ENCODE data around the gene RTN3. TPM values are rescaled to one million over a fixed set of nuclear protein-coding genes. Genes with fewer than 3 reads are reported as not detected.

RTN3 gene
- total and polyA plus RNA-seq, 9 of the 15 experiments (the other 6 are each of a cell fraction or from before 2014, with no cell fraction given) = 41.6 to 169 (median 93.5) TPM

- no peak; the same call in 1 of the 2 replicates for TF ChIP-seq ELF4 (CRISPR knock-in tag; IDR thresholded peaks at IDR 0.05)
- no peak; the same call in 1 of the 2 replicates for TF ChIP-seq GABPA (tag; conservative IDR thresholded peaks at IDR 0.05; ENCODE audit: low read depth)
- TF ChIP-seq ZNF398 (CRISPR knock-in tag; IDR thresholded peaks at IDR 0.05) = no peak
- no peak for TF ChIP-seq NRF1 (conservative IDR thresholded peaks at IDR 0.05 in 1 of 2, IDR thresholded peaks at IDR 0.05 in 1 of 2)
- no peak for TF ChIP-seq ZNF695 (CRISPR knock-in tag; IDR thresholded peaks at IDR 0.05)
- TF ChIP-seq ZNF133 (CRISPR knock-in tag; IDR thresholded peaks at IDR 0.05) = no peak
- TF ChIP-seq ARNT (IDR thresholded peaks at IDR 0.05) = 0 out of 4 replicates have a peak, but pooled peaks of 1 of the 2 experiments have one; percentile 27
- peak; percentile 95; the same call in 1 of the 2 replicates for TF ChIP-seq HNRNPL (IDR thresholded peaks at IDR 0.05; ENCODE audit: low read depth, low read length)
- peak; percentile 57 for TF ChIP-seq RBBP5 (IDR thresholded peaks at IDR 0.05; ENCODE audit: borderline replicate concordance, insufficient read depth, low read length, poor library complexity, severe bottlenecking)
- no peak for TF ChIP-seq ILK (tag; IDR thresholded peaks at IDR 0.05; ENCODE audit: borderline replicate concordance, low read depth)
- no peak for TF ChIP-seq HEY1 (CRISPR knock-in tag; IDR thresholded peaks at IDR 0.05; ENCODE audit: borderline replicate concordance)
- no peak for TF ChIP-seq U2AF1 (optimal IDR thresholded peaks at IDR 0.05; ENCODE audit: low read depth, low read length)
- 0 out of 2 replicates have a peak, but pooled peaks have one; percentile 61 for TF ChIP-seq XRCC5 (IDR thresholded peaks at IDR 0.05; ENCODE audit: low read depth, low read length)
- no peak for TF ChIP-seq RFX1 (IDR thresholded peaks at IDR 0.05)
- TF ChIP-seq ETS1 (conservative IDR thresholded peaks at IDR 0.05; ENCODE audit: control insufficient read depth, low read depth, low read length) = 0 out of 2 replicates have a peak, but pooled peaks have one; percentile 32
- TF ChIP-seq CHD2 (IDR thresholded peaks at IDR 0.05; ENCODE audit: low read depth, low read length) = no peak
- no peak for TF ChIP-seq POLR3G (IDR thresholded peaks at IDR 0.05; ENCODE audit: extremely low read depth, insufficient read length, insufficient replicate concordance)
- TF ChIP-seq CBFB (CRISPR knock-in tag; IDR thresholded peaks at IDR 0.05) = no peak
- TF ChIP-seq ZNF354B (CRISPR knock-in tag; IDR thresholded peaks at IDR 0.05) = 0 out of 2 replicates have a peak, but pooled peaks have one; percentile 38
- TF ChIP-seq ELF2 (CRISPR knock-in tag; IDR thresholded peaks at IDR 0.05) = no peak
- TF ChIP-seq RHOXF2B (CRISPR knock-in tag; conservative IDR thresholded peaks at IDR 0.05) = no peak
- no peak; the same call in 1 of the 2 replicates for TF ChIP-seq CTBP1 (IDR thresholded peaks at IDR 0.05; ENCODE audit: borderline replicate concordance)
- TF ChIP-seq PKNOX1 (IDR thresholded peaks at IDR 0.05) = no peak
Measured at GRCh38 chr11:63670433-63671321, 10.6 kb upstream of the RTN3 start (continued).

Measured in K562 (cell line).